ENCODE measurements around the gene ZNF385D. TPM values are rescaled to one million over a fixed set of nuclear protein-coding genes. Genes with fewer than 3 reads are reported as not detected.

ZNF385D gene
- total and polyA plus RNA-seq, 11 donors = 1.3 to 19.8 (median 7.9) TPM

DNA sequence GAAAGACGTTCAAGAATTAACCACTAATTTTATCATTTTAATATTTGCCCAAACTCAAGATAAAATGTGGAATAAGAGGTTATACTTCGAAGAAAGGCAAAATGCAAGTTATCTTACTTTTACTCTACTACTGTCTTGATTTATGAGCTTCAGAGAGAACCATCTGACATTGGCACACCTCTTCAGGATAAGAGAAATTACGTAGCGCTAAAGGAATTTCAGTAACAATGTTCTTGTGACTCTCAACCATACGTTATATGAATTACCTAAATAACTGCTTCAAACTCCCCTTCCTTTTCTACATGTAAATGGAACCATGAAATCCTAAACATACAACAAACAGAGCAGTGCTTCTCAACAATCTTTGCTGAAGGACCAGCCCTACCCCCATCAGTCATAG is 96.8 kb downstream of the ZNF385D start:
- ATAC-seq (no peak), DNase-seq (no peak)
- no peaks in the 10 kb centered on the region for H3K4me1 ChIP-seq
- H3K27ac ChIP-seq = no peak overlapping the region
- no peaks in the 10 kb centered on the region for H3K27me3 ChIP-seq
- TF ChIP-seq POLR2A (IDR thresholded peaks at IDR 0.05) = no peak
- TF ChIP-seq, protein P1, sequence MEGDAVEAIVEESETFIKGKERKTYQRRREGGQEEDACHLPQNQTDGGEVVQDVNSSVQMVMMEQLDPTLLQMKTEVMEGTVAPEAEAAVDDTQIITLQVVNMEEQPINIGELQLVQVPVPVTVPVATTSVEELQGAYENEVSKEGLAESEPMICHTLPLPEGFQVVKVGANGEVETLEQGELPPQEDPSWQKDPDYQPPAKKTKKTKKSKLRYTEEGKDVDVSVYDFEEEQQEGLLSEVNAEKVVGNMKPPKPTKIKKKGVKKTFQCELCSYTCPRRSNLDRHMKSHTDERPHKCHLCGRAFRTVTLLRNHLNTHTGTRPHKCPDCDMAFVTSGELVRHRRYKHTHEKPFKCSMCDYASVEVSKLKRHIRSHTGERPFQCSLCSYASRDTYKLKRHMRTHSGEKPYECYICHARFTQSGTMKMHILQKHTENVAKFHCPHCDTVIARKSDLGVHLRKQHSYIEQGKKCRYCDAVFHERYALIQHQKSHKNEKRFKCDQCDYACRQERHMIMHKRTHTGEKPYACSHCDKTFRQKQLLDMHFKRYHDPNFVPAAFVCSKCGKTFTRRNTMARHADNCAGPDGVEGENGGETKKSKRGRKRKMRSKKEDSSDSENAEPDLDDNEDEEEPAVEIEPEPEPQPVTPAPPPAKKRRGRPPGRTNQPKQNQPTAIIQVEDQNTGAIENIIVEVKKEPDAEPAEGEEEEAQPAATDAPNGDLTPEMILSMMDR (IDR thresholded peaks at IDR 0.05) = no peak
- H3K4me3 ChIP-seq = no peak overlapping the region
- WGBS, 4 donors = 72 to 83% (median 76%) methylated on average over 5 of the region's 5 CpGs
- no peaks in the 10 kb centered on the region for H3K36me3 ChIP-seq
- H3K9me3 ChIP-seq = no peaks in the 10 kb centered on the region
- intact Hi-C loops (cut with DNase I) = loop anchor here in 1 of 10 donors (2.0 kb wide), 1 partner anchor 15 kb away; no protein-coding TSS in a partner anchor

DNA sequence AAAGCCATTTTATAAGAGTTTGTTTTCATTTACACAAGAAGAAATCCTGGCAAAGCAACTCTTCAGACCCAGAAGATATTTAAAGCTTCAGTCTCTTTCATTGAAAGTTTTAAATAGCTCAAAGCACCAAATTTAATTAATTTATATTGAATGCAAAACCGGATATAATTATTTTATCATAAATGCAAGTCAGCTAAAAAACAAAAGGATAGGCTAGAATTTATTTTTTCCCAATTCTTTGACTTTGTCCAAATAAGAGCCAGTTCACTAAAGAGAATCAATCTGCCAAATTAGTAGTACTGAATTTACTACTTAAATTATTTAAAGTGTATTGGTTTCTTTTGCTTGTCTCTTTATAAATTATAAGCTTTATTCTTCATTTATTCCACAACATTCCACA is 101.5 kb downstream of the ZNF385D start:
- Histone ChIP-seq H3K27me3 (no peaks in the 10 kb centered on the region), H3K36me3 (no peaks in the 10 kb centered on the region), H3K9me3 (no peaks in the 10 kb centered on the region), H3K27ac (no peak overlapping the region), H3K4me1 (peaks cover 1 to 18% (median 14%) of the 10 kb centered on the region in 12 donors), H3K4me3 (no peak overlapping the region)
- no peak for DNase-seq
- WGBS, 4 donors = 70 to 81% (median 73%) methylated on average over 1 of the region's 1 CpG
- TF ChIP-seq, protein P1 (IDR thresholded peaks at IDR 0.05) = no peak
- TF ChIP-seq POLR2A (IDR thresholded peaks at IDR 0.05) = no peak
- no peak for ATAC-seq
- intact Hi-C loops (cut with DNase I) = loop anchor here in 1 of 10 donors (5.0 kb wide), 1 partner anchor 103 kb away; the partner anchor contains the start of gene ZNF385D

DNA sequence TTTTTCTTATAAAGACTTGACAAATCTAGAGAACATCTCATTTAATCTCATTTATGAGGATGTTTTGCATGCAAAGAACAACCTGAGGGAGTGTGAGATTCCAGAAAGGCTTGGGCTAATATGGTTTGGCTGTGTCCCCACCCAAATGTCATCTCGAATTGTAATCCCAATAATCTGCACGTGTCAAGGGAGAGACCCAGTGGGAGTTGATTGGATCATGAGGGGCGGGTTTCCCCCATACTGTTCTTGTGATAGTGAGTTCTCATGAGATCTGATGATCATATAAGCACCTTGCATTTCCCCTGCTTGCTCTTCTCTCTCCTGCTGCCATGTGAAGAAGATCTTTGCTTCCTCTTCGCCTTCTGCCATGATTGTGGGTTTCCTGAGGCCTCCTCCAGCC is 103.0 kb downstream of the ZNF385D start:
- Histone ChIP-seq H3K27me3 (no peaks in the 10 kb centered on the region), H3K36me3 (no peaks in the 10 kb centered on the region), H3K4me3 (no peak overlapping the region), H3K27ac (no peak overlapping the region), H3K9me3 (no peaks in the 10 kb centered on the region), H3K4me1 (peaks cover 3 to 33% (median 25%) of the 10 kb centered on the region in 12 donors)
- no peak for TF ChIP-seq POLR2A (IDR thresholded peaks at IDR 0.05)
- TF ChIP-seq, protein P1 (IDR thresholded peaks at IDR 0.05) = no peak
- DNase-seq (no peak), ATAC-seq (no peak)
- intact Hi-C loops (cut with DNase I) = loop anchor here in 1 of 10 donors (5.0 kb wide), 1 partner anchor 104 kb away; the partner anchor contains the start of gene ZNF385D
- 73 to 92% (median 80%) methylated on average over 4 of the region's 4 CpGs for WGBS, 4 donors

DNA sequence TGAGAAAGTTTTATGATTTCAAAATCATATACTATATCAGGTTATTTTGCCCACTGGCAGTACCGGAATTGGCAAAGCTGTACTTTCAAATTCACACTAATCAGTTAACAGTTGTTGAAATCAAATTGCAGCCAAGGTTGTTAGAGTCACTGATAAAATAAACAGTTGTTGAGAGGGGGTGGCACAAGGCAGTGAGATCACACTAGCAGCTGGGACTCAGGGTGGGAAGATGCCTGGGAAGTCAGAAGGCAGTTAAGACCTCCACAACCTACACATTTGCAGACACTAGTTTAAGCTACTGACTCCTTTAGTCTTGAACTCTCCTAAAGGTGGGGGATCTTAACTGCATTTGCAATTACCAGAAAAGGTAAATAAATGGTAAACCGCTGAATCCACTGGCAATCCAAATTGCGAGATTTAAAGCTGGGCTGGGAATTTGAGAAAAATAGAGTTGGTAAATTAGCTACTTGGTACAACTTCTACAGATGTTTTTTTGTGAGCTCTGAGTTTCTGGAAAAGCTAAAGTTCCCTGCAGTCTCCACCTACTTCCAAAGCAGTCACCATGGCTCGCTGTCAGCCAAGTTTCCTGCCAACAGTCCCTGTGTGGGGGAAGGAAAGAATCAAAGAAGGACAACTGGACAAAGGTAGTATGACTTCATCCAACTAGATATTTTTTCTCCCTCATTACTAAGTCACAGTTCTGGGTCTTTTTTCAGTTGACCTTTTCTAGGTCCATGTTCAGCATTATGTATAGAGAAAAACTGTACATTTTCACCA is 105.7 kb downstream of the ZNF385D start:
- TF ChIP-seq, protein P1 (IDR thresholded peaks at IDR 0.05) = no peak
- TF ChIP-seq POLR2A (IDR thresholded peaks at IDR 0.05) = no peak
- peak; percentile 72 to 79 (median 74) for DNase-seq
- 33 to 37% (median 36%) methylated on average over 4 of the region's 4 CpGs for WGBS, 4 donors
- intact Hi-C loops (cut with DNase I) = loop anchor here in 1 of 10 donors (5.0 kb wide), 1 partner anchor 107 kb away; the partner anchor contains the start of gene ZNF385D
- Histone ChIP-seq H3K36me3 (no peaks in the 10 kb centered on the region), H3K4me1 (peaks cover 3 to 33% (median 25%) of the 10 kb centered on the region in 12 donors), H3K27ac (peak overlapping the region in 11 of 12 donors; percentile 41 to 78 (median 65)), H3K4me3 (no peak overlapping the region), H3K9me3 (peaks cover 0 to 3% (median 0%) of the 10 kb centered on the region in 12 donors), H3K27me3 (no peaks in the 10 kb centered on the region)
- ATAC-seq = peak; percentile 78 to 97 (median 93)
